ENCODE measurements around the gene MAP9. TPM values are rescaled to one million over a fixed set of nuclear protein-coding genes. Genes with fewer than 3 reads are reported as not detected.
A peak's percentile ranks its signal among the peaks of the same experiment; 100 is the strongest.

The MAP9 gene
- total RNA-seq, 1 experiment from 2014 or later, result 10.3 TPM

GRCh38 chr4:155367608-155368007, 9.2 kb downstream of the MAP9 start:
- Mint-ChIP-seq H3K27ac (ENCODE audit: unreplicated experiment) (no peak overlapping the region), H3K27me3 (ENCODE audit: unreplicated experiment) (no peaks in the 10 kb centered on the region), H3K4me3 (ENCODE audit: low read depth, unreplicated experiment) (no peak overlapping the region), H3K9me3 (ENCODE audit: low read depth, unreplicated experiment) (no peaks in the 10 kb centered on the region), H3K36me3 (ENCODE audit: insufficient read depth, unreplicated experiment) (no peaks in the 10 kb centered on the region), H3K4me1 (ENCODE audit: low read depth, unreplicated experiment) (no peaks in the 10 kb centered on the region)
- TF ChIP-seq, protein P1, sequence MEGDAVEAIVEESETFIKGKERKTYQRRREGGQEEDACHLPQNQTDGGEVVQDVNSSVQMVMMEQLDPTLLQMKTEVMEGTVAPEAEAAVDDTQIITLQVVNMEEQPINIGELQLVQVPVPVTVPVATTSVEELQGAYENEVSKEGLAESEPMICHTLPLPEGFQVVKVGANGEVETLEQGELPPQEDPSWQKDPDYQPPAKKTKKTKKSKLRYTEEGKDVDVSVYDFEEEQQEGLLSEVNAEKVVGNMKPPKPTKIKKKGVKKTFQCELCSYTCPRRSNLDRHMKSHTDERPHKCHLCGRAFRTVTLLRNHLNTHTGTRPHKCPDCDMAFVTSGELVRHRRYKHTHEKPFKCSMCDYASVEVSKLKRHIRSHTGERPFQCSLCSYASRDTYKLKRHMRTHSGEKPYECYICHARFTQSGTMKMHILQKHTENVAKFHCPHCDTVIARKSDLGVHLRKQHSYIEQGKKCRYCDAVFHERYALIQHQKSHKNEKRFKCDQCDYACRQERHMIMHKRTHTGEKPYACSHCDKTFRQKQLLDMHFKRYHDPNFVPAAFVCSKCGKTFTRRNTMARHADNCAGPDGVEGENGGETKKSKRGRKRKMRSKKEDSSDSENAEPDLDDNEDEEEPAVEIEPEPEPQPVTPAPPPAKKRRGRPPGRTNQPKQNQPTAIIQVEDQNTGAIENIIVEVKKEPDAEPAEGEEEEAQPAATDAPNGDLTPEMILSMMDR (IDR thresholded peaks at IDR 0.05; ENCODE audit: unreplicated experiment), result no peak
- CTCF ChIA-PET, result no interaction called here
- intact Hi-C loops (cut with micrococcal nuclease; ENCODE audit: unreplicated experiment), result no loop called here
- no peak for DNase-seq
- BruUV-seq (replicated peaks), result no TSS peak

GRCh38 chr4:155353923-155354540, 22.7 kb downstream of the MAP9 start:
- Mint-ChIP-seq H3K27me3 (ENCODE audit: unreplicated experiment) (no peaks in the 10 kb centered on the region), H3K27ac (ENCODE audit: unreplicated experiment) (no peak overlapping the region), H3K9me3 (ENCODE audit: low read depth, unreplicated experiment) (no peaks in the 10 kb centered on the region), H3K4me3 (ENCODE audit: low read depth, unreplicated experiment) (no peak overlapping the region), H3K36me3 (ENCODE audit: insufficient read depth, unreplicated experiment) (no peaks in the 10 kb centered on the region), H3K4me1 (ENCODE audit: low read depth, unreplicated experiment) (no peaks in the 10 kb centered on the region)
- BruUV-seq (replicated peaks), result no TSS peak
- TF ChIP-seq, protein P1 (IDR thresholded peaks at IDR 0.05; ENCODE audit: unreplicated experiment), result peak; percentile 35
- CTCF ChIA-PET, result no interaction called here
- intact Hi-C loops (cut with micrococcal nuclease; ENCODE audit: unreplicated experiment), result loop anchor here (1.0 to 5.0 kb wide), 4 partner anchors 328 to 547 kb away; no protein-coding TSS in a partner anchor
- DNase-seq, result peak; percentile 70

DNA sequence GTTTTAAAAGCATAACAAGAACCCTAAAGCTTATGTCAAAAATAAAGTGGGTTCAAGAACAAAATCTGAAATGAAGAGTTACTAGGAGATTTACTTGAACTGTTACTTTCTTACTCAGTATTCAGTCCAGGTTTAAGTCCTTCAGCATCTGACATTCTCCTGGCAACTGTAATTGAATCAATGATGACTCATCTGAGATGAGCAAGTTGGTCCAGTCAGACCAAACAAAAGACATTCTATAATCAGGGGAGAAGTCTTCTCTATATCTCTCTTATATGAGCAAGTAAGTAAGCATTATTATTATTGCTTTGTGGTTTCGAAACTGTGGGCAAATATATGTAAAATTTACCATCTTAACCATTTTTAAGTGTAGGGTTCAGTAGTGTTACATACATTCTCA, 34.6 kb downstream of the MAP9 start:
- no peak for DNase-seq
- intact Hi-C loops (cut with micrococcal nuclease; ENCODE audit: unreplicated experiment), result no loop called here

DNA sequence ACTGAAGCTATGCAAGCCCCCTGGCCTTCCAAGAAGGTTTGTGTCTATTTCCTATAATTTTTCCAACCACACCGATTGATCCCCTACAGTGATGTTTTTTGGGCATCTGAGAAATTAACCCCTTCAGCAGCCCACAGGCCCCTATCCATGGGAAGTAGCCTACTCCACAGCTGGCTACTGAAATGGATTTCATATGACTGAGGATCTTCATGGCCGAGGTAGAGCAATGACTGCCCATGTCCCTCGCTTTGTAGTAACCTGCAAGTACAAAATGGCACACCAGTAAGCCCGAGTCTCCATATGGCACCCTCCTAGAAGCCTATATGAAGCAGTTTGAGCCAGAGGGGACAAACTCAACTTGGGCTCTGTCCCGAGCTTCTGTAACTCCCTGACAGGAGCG, 36.8 kb downstream of the MAP9 start:
- Mint-ChIP-seq H3K36me3 (ENCODE audit: insufficient read depth, unreplicated experiment) (no peaks in the 10 kb centered on the region), H3K4me3 (ENCODE audit: low read depth, unreplicated experiment) (no peak overlapping the region), H3K27me3 (ENCODE audit: unreplicated experiment) (no peaks in the 10 kb centered on the region), H3K9me3 (ENCODE audit: low read depth, unreplicated experiment) (peaks cover 8% of the 10 kb centered on the region), H3K4me1 (ENCODE audit: low read depth, unreplicated experiment) (no peaks in the 10 kb centered on the region), H3K27ac (ENCODE audit: unreplicated experiment) (no peak overlapping the region)
- CTCF ChIA-PET, result no interaction called here
- intact Hi-C loops (cut with micrococcal nuclease; ENCODE audit: unreplicated experiment), result no loop called here
- TF ChIP-seq, protein P1 (IDR thresholded peaks at IDR 0.05; ENCODE audit: unreplicated experiment), result no peak
- DNase-seq, result no peak
- no TSS peak for BruUV-seq (replicated peaks)

More for the DNA sequence above, 34.6 kb downstream of the MAP9 start:
- Mint-ChIP-seq H3K36me3 (ENCODE audit: insufficient read depth, unreplicated experiment) (no peaks in the 10 kb centered on the region), H3K4me3 (ENCODE audit: low read depth, unreplicated experiment) (no peak overlapping the region), H3K27ac (ENCODE audit: unreplicated experiment) (no peak overlapping the region), H3K4me1 (ENCODE audit: low read depth, unreplicated experiment) (no peaks in the 10 kb centered on the region), H3K9me3 (ENCODE audit: low read depth, unreplicated experiment) (no peaks in the 10 kb centered on the region), H3K27me3 (ENCODE audit: unreplicated experiment) (no peaks in the 10 kb centered on the region)
- CTCF ChIA-PET, result no interaction called here
- TF ChIP-seq, protein P1 (IDR thresholded peaks at IDR 0.05; ENCODE audit: unreplicated experiment), result no peak
- no TSS peak for BruUV-seq (replicated peaks)
